B cell (primary cell): ENCODE measurements around the gene SPOCK1. TPM values are rescaled to one million over a fixed set of nuclear protein-coding genes. Genes with fewer than 3 reads are reported as not detected.

Experiments
- ATAC-seq: fragments of 200-7000 bp; cut with Tn5 transposase; one replicate; pipeline ENCODE4 v1.10.0; 2021; ENCODE audit warnings: low read depth, mild to moderate bottlenecking, moderate number of reproducible peaks, moderate library complexity
- CTCF ChIA-PET: fragments of 350-600 bp; sonication (Branson Sonifier 250); formaldehyde crosslinking; loops from one replicate; lab custom pipeline; 2021; ENCODE audit warnings: antibody characterized with exemption, inconsistent platforms; lab: Charles Lee
- POLR2A ChIA-PET: fragments of 350-600 bp; sonication (Branson Sonifier 250); formaldehyde crosslinking; loops from one replicate; lab custom pipeline; 2021; ENCODE audit warnings: antibody characterized with exemption; lab: Charles Lee
- DNase-seq: peaks from one replicate; pipeline ENCODE4 v3.0.0; 2013
- H2AFZ ChIP-seq: 2 replicates; pipeline ENCODE4 v1.6.1; 2012; ENCODE audit warnings: mild to moderate bottlenecking, low read depth, low read length; ENCODE audit not compliant: insufficient read depth, poor library complexity, severe bottlenecking
- H3K27ac ChIP-seq, 2 donors: 1 replicate in 1 of 2; 2 replicates in 1 of 2; pipeline ENCODE4 v1.5.1; 2012 to 2013; ENCODE audit warnings: low read length in 2 of 2, mild to moderate bottlenecking in 2 of 2, moderate library complexity in 1 of 2
- H3K27me3 ChIP-seq, 4 experiments: fragments of 200-600 bp in 1 of 4; sonication (generic) in 1 of 4; replicated peaks in 1 of 4; 1 replicate in 2 of 4; 2 replicates in 2 of 4; pipeline versions ENCODE4 v1.6.1 to v1.7.0; 2013 to 2016; ENCODE audit warnings: low read length in 3 of 4, mild to moderate bottlenecking in 2 of 4, mixed read lengths in 1 of 4, moderate library complexity in 1 of 4; ENCODE audit not compliant: insufficient read depth in 4 of 4, control insufficient read depth in 3 of 4; ENCODE audit errors: control extremely low read depth in 1 of 4
- H3K36me3 ChIP-seq, 2 experiments: replicated peaks in 1 of 2; 1 replicate in 1 of 2; 2 replicates in 1 of 2; pipeline versions ENCODE4 v1.6.1 to v1.7.1; 2013; ENCODE audit warnings: low read length in 1 of 2; ENCODE audit not compliant: insufficient read depth in 2 of 2, control insufficient read depth in 1 of 2; ENCODE audit errors: control extremely low read depth in 1 of 2, extremely low read depth in 1 of 2
- H3K4me1 ChIP-seq, 2 donors: fragments of 200-600 bp in 1 of 2; sonication (generic) in 1 of 2; 1 replicate in 1 of 2; 2 replicates in 1 of 2; pipeline versions ENCODE4 v1.5.1 to v1.6.1; 2013 to 2017; ENCODE audit warnings: low read length in 2 of 2; ENCODE audit not compliant: control insufficient read depth in 2 of 2, insufficient read depth in 2 of 2
- H3K4me2 ChIP-seq: replicated peaks from 2 replicates; pipeline ENCODE3; 2012; ENCODE audit warnings: mild to moderate bottlenecking, low read depth, low read length; ENCODE audit not compliant: poor library complexity, severe bottlenecking
- H3K4me3 ChIP-seq, 5 experiments: fragments of 200-600 bp in 1 of 5; sonication (generic) in 1 of 5; 1 replicate in 3 of 5; 2 replicates in 2 of 5; pipeline versions ENCODE4 v1.5.1 to v1.7.0; 2011 to 2016; ENCODE audit warnings: low read length in 4 of 5, mild to moderate bottlenecking in 4 of 5, low read depth in 2 of 5, control low read depth in 1 of 5, moderate library complexity in 1 of 5; ENCODE audit not compliant: insufficient read depth in 1 of 5; ENCODE audit errors: control extremely low read depth in 1 of 5, extremely low read depth in 1 of 5
- H3K79me2 ChIP-seq: fragments of 200-600 bp; sonication (generic); one replicate; pipeline ENCODE4 v1.6.0; 2016; ENCODE audit warnings: low read length; ENCODE audit not compliant: control insufficient read depth, insufficient read depth
- H3K9ac ChIP-seq: fragments of 200-600 bp; sonication (generic); 2 replicates; pipeline ENCODE4 v1.6.1; 2017; ENCODE audit warnings: mild to moderate bottlenecking, low read length, moderate library complexity
- H3K9me3 ChIP-seq, 3 donors: one replicate each; pipeline versions ENCODE4 v1.6.1 to v1.7.1; 2013; ENCODE audit warnings: low read length in 2 of 3; ENCODE audit not compliant: control insufficient read depth in 2 of 3, insufficient read depth in 1 of 3; ENCODE audit errors: control extremely low read depth in 1 of 3
- H4K20me1 ChIP-seq: 2 replicates; pipeline ENCODE4 v1.6.0; 2012; ENCODE audit warnings: mild to moderate bottlenecking, low read length; ENCODE audit not compliant: insufficient read depth, control insufficient read depth, poor library complexity, severe bottlenecking
- H3K27ac Mint-ChIP-seq: one replicate; pipeline ENCODE4 v1.8.0; 2021; ENCODE audit warnings: mixed read lengths
- H3K27me3 Mint-ChIP-seq: one replicate; pipeline ENCODE4 v1.8.0; 2021; ENCODE audit warnings: mixed read lengths
- H3K4me1 Mint-ChIP-seq: one replicate; pipeline ENCODE4 v1.8.0; 2021; ENCODE audit warnings: mixed read lengths
- H3K4me3 Mint-ChIP-seq: one replicate; pipeline ENCODE4 v1.8.0; 2021; ENCODE audit warnings: mixed read lengths
- H3K9me3 Mint-ChIP-seq: one replicate; pipeline ENCODE4 v1.8.0; 2022; ENCODE audit warnings: mixed read lengths; ENCODE audit not compliant: insufficient read depth
- CTCF ChIP-seq: fragments of 200-600 bp; IDR thresholded peaks from one replicate; pipeline ENCODE4 v1.8.0; 2022; ENCODE audit warnings: antibody characterized with exemption, mild to moderate bottlenecking
- EZH2 ChIP-seq: IDR thresholded peaks from 2 replicates; pipeline ENCODE4 v1.6.1; 2012; ENCODE audit warnings: borderline replicate concordance, low read depth, mild to moderate bottlenecking, moderate library complexity, low read length; ENCODE audit not compliant: insufficient read depth, poor library complexity, severe bottlenecking
- WGBS: methylation state at CpG from one replicate; pipeline ENCODE4 v1.1.5; 2013; ENCODE audit warnings: missing lambda C conversion rate; ENCODE audit not compliant: insufficient coverage; 5-methylcytosine and 5-hydroxymethylcytosine counted together
- intact Hi-C: fragments of 100-400 bp; cut with micrococcal nuclease; formaldehyde crosslinking; loops from one replicate; pipeline ENCODE4 v1.10.0; 2022
- polyA plus RNA-seq: library from polyadenylated mRNA; depleted of rRNA; stranded (reverse); fragments of >200 nt; gene quantifications from 2 replicates; pipeline ENCODE4 v1.2.3, GENCODE V29; 2012
- total RNA-seq, 2 donors: library from RNA; stranded (reverse); fragments of 120-200 nt in 1 of 2; gene quantifications; 1 replicate in 1 of 2; 2 replicates in 1 of 2; pipeline versions ENCODE4 v1.2.3 to v1.2.4, GENCODE V29; 2013 to 2022

SPOCK1 gene
- total and polyA plus RNA-seq, 2 donors (not counting 1 experiment from before 2014, with no cell fraction given), result not detected

GRCh38 chr5:137072361-137073115, 426.6 kb downstream of the SPOCK1 start:
- H3K27ac ChIP-seq, result no peak overlapping the region
- H4K20me1 ChIP-seq, result no peaks in the 10 kb centered on the region
- ChIA-PET CTCF (no interaction called here), POLR2A (no interaction called here)
- Mint-ChIP-seq H3K27ac (no peak overlapping the region), H3K9me3 (no peaks in the 10 kb centered on the region), H3K27me3 (no peaks in the 10 kb centered on the region), H3K4me3 (peak overlapping the region; percentile 23), H3K4me1 (peaks cover 16% of the 10 kb centered on the region)
- no peaks in the 10 kb centered on the region for H3K36me3 ChIP-seq
- H3K4me2 ChIP-seq, result no peak overlapping the region
- TF ChIP-seq CTCF, result no peak
- no peak for TF ChIP-seq EZH2
- no peaks in the 10 kb centered on the region for H3K27me3 ChIP-seq
- peaks cover 0 to 5% (median 0%) of the 10 kb centered on the region in 3 donors for H3K9me3 ChIP-seq
- no peaks in the 10 kb centered on the region for H3K4me1 ChIP-seq
- ATAC-seq, result no peak
- no peaks in the 10 kb centered on the region for H3K79me2 ChIP-seq
- H2AFZ ChIP-seq, result no peak overlapping the region
- intact Hi-C loops, result no loop called here
- 88% methylated on average over 1 of the region's 7 CpGs for WGBS
- H3K4me3 ChIP-seq, result no peak overlapping the region
- H3K9ac ChIP-seq, result no peak overlapping the region
- DNase-seq, result no peak

- Histone ChIP-seq H3K9ac (no peak overlapping the region), H3K27me3 (no peaks in the 10 kb centered on the region), H3K4me3 (no peak overlapping the region), H4K20me1 (no peaks in the 10 kb centered on the region), H3K36me3 (no peaks in the 10 kb centered on the region), H3K79me2 (no peaks in the 10 kb centered on the region), H3K9me3 (peaks cover 0 to 5% (median 0%) of the 10 kb centered on the region in 3 donors), H3K4me1 (no peaks in the 10 kb centered on the region), H3K4me2 (no peak overlapping the region), H2AFZ (no peak overlapping the region), H3K27ac (no peak overlapping the region)
- TF ChIP-seq EZH2 (no peak), CTCF (no peak)
- Mint-ChIP-seq H3K4me1 (peaks cover 16% of the 10 kb centered on the region), H3K27me3 (no peaks in the 10 kb centered on the region), H3K27ac (no peak overlapping the region), H3K4me3 (no peak overlapping the region), H3K9me3 (no peaks in the 10 kb centered on the region)
- CTCF ChIA-PET, result interaction anchor here (1.1 kb wide), 1 partner anchor 395 kb away, joined by 3 read pairs; no protein-coding TSS in a partner anchor
- ATAC-seq (no peak), DNase-seq (no peak)
- intact Hi-C loops, result no loop called here
- POLR2A ChIA-PET, result no interaction called here
- no CpG with 5 or more reads among the region's 2 CpGs for WGBS
Measured at GRCh38 chr5:137071931-137072330, 427.2 kb downstream of the SPOCK1 start.
